Sigmoid colon (tissue), 7 donors: ENCODE results near the gene COL4A2. TPM values are rescaled to one million over a fixed set of nuclear protein-coding genes. Genes with fewer than 3 reads are reported as not detected.

ENCODE experiments used
- DNase-seq: peaks from one replicate; pipeline ENCODE4 v3.0.0-alpha.2; 2019
- H3K27ac ChIP-seq, 4 donors: fragments of 200-600 bp; sonication (generic); one replicate each; pipeline ENCODE4 v1.5.1; 2016 to 2019; ENCODE audit warnings: mild to moderate bottlenecking in 1 of 4
- H3K27me3 ChIP-seq, 3 donors: fragments of 200-600 bp; sonication (generic); one replicate each; pipeline ENCODE4 v1.5.1; 2019; ENCODE audit warnings: mild to moderate bottlenecking in 1 of 3
- H3K36me3 ChIP-seq, 4 donors: fragments of 200-600 bp; sonication (generic); one replicate each; pipeline ENCODE4 v1.5.1; 2016 to 2019
- H3K4me1 ChIP-seq, 4 donors: fragments of 200-600 bp; sonication (generic); one replicate each; pipeline ENCODE4 v1.5.1; 2017 to 2019
- H3K4me3 ChIP-seq, 4 donors: fragments of 200-600 bp; sonication (generic); one replicate each; pipeline ENCODE4 v1.5.1; 2017 to 2019; ENCODE audit warnings: mild to moderate bottlenecking in 2 of 4, moderate library complexity in 1 of 4
- H3K9me3 ChIP-seq, 4 donors: fragments of 200-600 bp in 3 of 4; sonication (generic) in 3 of 4; one replicate each; pipeline versions ENCODE4 v1.5.1 to v1.6.1; 2013 to 2019
- CTCF ChIP-seq, 4 experiments: fragments of 450-650 bp in 3 of 4; fragments of 200-600 bp in 1 of 4; IDR thresholded peaks; one replicate each; pipeline ENCODE4 v1.5.1; 2016 to 2019; ENCODE audit warnings: antibody characterized with exemption in 4 of 4, mild to moderate bottlenecking in 3 of 4, moderate library complexity in 2 of 4
- EP300 ChIP-seq, 4 donors: sonication (generic); formaldehyde crosslinking; IDR thresholded peaks; one replicate each; pipeline ENCODE4 v1.6.1; 2017; ENCODE audit warnings: antibody characterized with exemption in 4 of 4
- POLR2A ChIP-seq, 2 donors: fragments of 450-650 bp; IDR thresholded peaks; one replicate each; pipeline ENCODE4 v1.6.1; 2016; ENCODE audit warnings: antibody characterized with exemption in 2 of 2, mild to moderate bottlenecking in 2 of 2, moderate library complexity in 2 of 2
- POLR2AphosphoS5 ChIP-seq, 4 donors: sonication (generic); formaldehyde crosslinking; IDR thresholded peaks; one replicate each; pipeline ENCODE4 v1.6.1; 2017; ENCODE audit warnings: antibody characterized with exemption in 4 of 4
- WGBS, 2 donors: extraction: QIAGEN DNeasy Blood & Tissue Kit; methylation state at CpG; one replicate each; pipeline ENCODE4 v1.1.7; 2013; 5-methylcytosine and 5-hydroxymethylcytosine counted together
- intact Hi-C: fragments of 100-400 bp; cut with DNase I; formaldehyde crosslinking; loops from one replicate; pipeline ENCODE4 v1.15.1; 2023
- polyA plus RNA-seq, 3 donors: library from polyadenylated mRNA; stranded (reverse); fragments of 200-250 nt; gene quantifications; one replicate each; pipeline ENCODE4 v1.2.3, GENCODE V29; 2013
- total RNA-seq, 4 donors: library from RNA; depleted of rRNA; stranded (reverse); fragments of >200 nt; gene quantifications; one replicate each; pipeline ENCODE4 v1.1.0, GENCODE V29; 2016
- donor health status: healthy with polysubstance abuse.
- donor health status: Bipolar disorder and iron deficiency.
- donor health status: healthy.

COL4A2 gene
- total and polyA plus RNA-seq, 7 donors: 24.0 to 1,039 (median 306) TPM

- intact Hi-C loops: no loop called here
- peak overlapping the region; percentile 68 to 100 (median 84) for H3K27ac ChIP-seq
- H3K9me3 ChIP-seq: no peaks in the 10 kb centered on the region
- H3K4me1 ChIP-seq: peaks cover 0 to 79% (median 69%) of the 10 kb centered on the region in 4 donors
- H3K36me3 ChIP-seq: no peaks in the 10 kb centered on the region
- DNase-seq: no peak
- TF ChIP-seq EP300 (IDR thresholded peaks at IDR 0.05) (peak in 3 of 4 donors; percentile 18 to 92 (median 21)), CTCF (IDR thresholded peaks at IDR 0.05) (no peak), POLR2AphosphoS5 (IDR thresholded peaks at IDR 0.05) (peak; percentile 42 to 76 (median 55))
- peak overlapping the region in 1 of 4 donors; percentile 1 for H3K4me3 ChIP-seq
- 72 to 90% methylated on average over 20 of the region's 20 CpGs for WGBS, 2 donors
- H3K27me3 ChIP-seq: no peaks in the 10 kb centered on the region
Measured at GRCh38 chr13:110371550-110372465, 64.7 kb downstream of the COL4A2 start.

GRCh38 chr13:110372676-110373075 lies 65.6 kb downstream of the COL4A2 start:
- Histone ChIP-seq H3K27me3 (no peaks in the 10 kb centered on the region), H3K4me1 (peaks cover 0 to 79% (median 73%) of the 10 kb centered on the region in 4 donors), H3K4me3 (no peak overlapping the region), H3K9me3 (no peaks in the 10 kb centered on the region), H3K27ac (peak overlapping the region; percentile 68 to 100 (median 84)), H3K36me3 (no peaks in the 10 kb centered on the region)
- intact Hi-C loops: no loop called here
- TF ChIP-seq EP300 (IDR thresholded peaks at IDR 0.05) (no peak), CTCF (IDR thresholded peaks at IDR 0.05) (no peak), POLR2A (IDR thresholded peaks at IDR 0.05) (no peak), POLR2AphosphoS5 (IDR thresholded peaks at IDR 0.05) (no peak)
- DNase-seq: no peak

GRCh38 chr13:110373617-110374016 lies 66.5 kb downstream of the COL4A2 start:
- TF ChIP-seq EP300 (IDR thresholded peaks at IDR 0.05) (no peak), CTCF (IDR thresholded peaks at IDR 0.05) (no peak), POLR2AphosphoS5 (IDR thresholded peaks at IDR 0.05) (no peak), POLR2A (IDR thresholded peaks at IDR 0.05) (no peak)
- Histone ChIP-seq H3K36me3 (no peaks in the 10 kb centered on the region), H3K27me3 (no peaks in the 10 kb centered on the region), H3K4me3 (no peak overlapping the region), H3K9me3 (no peaks in the 10 kb centered on the region), H3K27ac (peak overlapping the region; percentile 68 to 100 (median 84)), H3K4me1 (peaks cover 0 to 85% (median 78%) of the 10 kb centered on the region in 4 donors)
- 82 to 94% methylated on average over 9 of the region's 9 CpGs for WGBS, 2 donors
- DNase-seq: no peak
- intact Hi-C loops: no loop called here

- H3K36me3 ChIP-seq: no peaks in the 10 kb centered on the region
- H3K4me1 ChIP-seq: peaks cover 0 to 95% (median 88%) of the 10 kb centered on the region in 4 donors
- H3K27me3 ChIP-seq: no peaks in the 10 kb centered on the region
- H3K27ac ChIP-seq: peak overlapping the region; percentile 68 to 100 (median 84)
- TF ChIP-seq CTCF (IDR thresholded peaks at IDR 0.05) (no peak), POLR2AphosphoS5 (IDR thresholded peaks at IDR 0.05) (no peak), POLR2A (IDR thresholded peaks at IDR 0.05) (no peak), EP300 (IDR thresholded peaks at IDR 0.05) (no peak)
- no peak overlapping the region for H3K4me3 ChIP-seq
- intact Hi-C loops: no loop called here
- DNase-seq: no peak
- WGBS, 2 donors: 88 to 89% methylated on average over 10 of the region's 10 CpGs
- H3K9me3 ChIP-seq: no peaks in the 10 kb centered on the region
Measured at GRCh38 chr13:110374431-110375370, 67.6 kb downstream of the COL4A2 start.
